Neural cell (in vitro differentiated cells): Measurements from ENCODE around the gene DIRAS1. TPM values are rescaled to one million over a fixed set of nuclear protein-coding genes. Genes with fewer than 3 reads are reported as not detected.
A peak's percentile ranks its signal among the peaks of the same experiment; 100 is the strongest.

Source experiments
- H2AFZ ChIP-seq: fragments of 200-600, 300-800 bp; sonication (generic), shearing (Covaris generic); 2 replicates; pipeline ENCODE4 v1.6.0; 2014; ENCODE audit warnings: low read depth, mild to moderate bottlenecking, antibody characterized with exemption, low read length, moderate library complexity
- H3F3A ChIP-seq: fragments of 200-600 bp; shearing (Covaris generic); 2 replicates; pipeline ENCODE4 v1.6.1; 2016; ENCODE audit warnings: mild to moderate bottlenecking, moderate library complexity, mixed read lengths, antibody characterized with exemption, low read length; ENCODE audit not compliant: insufficient read depth, poor library complexity, severe bottlenecking
- H3K27ac ChIP-seq: fragments of 200-600, 300-800 bp; sonication (generic), shearing (Covaris generic); 2 replicates; pipeline ENCODE4 v1.5.1; 2014; ENCODE audit warnings: mild to moderate bottlenecking, low read length, moderate library complexity
- H3K27me3 ChIP-seq: fragments of 300-800, 200-600 bp; sonication (generic), shearing (Covaris generic); 2 replicates; pipeline ENCODE4 v1.6.0; 2014; ENCODE audit warnings: mild to moderate bottlenecking, low read depth, low read length, moderate library complexity; ENCODE audit not compliant: insufficient read depth
- H3K36me3 ChIP-seq: fragments of 300-800, 200-600 bp; sonication (generic), shearing (Covaris generic); 2 replicates; pipeline ENCODE4 v1.5.1; 2014; ENCODE audit warnings: mild to moderate bottlenecking, antibody characterized with exemption, low read length, moderate library complexity; ENCODE audit not compliant: insufficient read depth
- H3K4me2 ChIP-seq: fragments of 300-800, 200-600 bp; sonication (generic), shearing (Covaris generic); 2 replicates; pipeline ENCODE4 v1.6.0; 2014; ENCODE audit warnings: mild to moderate bottlenecking, low read length
- H3K4me3 ChIP-seq: fragments of 300-800, 200-600 bp; sonication (generic), shearing (Covaris generic); 2 replicates; pipeline ENCODE4 v1.5.1; 2014; ENCODE audit warnings: mild to moderate bottlenecking, low read length, moderate library complexity
- H3K79me2 ChIP-seq: fragments of 200-600 bp; shearing (Covaris generic); replicated peaks from 2 replicates; pipeline ENCODE4 v1.6.0; 2014; ENCODE audit warnings: mild to moderate bottlenecking, low read length, moderate library complexity; ENCODE audit not compliant: insufficient read depth
- H3K9ac ChIP-seq: fragments of 300-800, 200-600 bp; sonication (generic), shearing (Covaris generic); 2 replicates; pipeline ENCODE4 v1.6.1; 2016; ENCODE audit warnings: mild to moderate bottlenecking, low read length, mixed read lengths
- H3K9me2 ChIP-seq: fragments of 200-600 bp; shearing (Covaris generic); 2 replicates; pipeline ENCODE4 v1.6.1; 2016; ENCODE audit warnings: mild to moderate bottlenecking, low read length, mixed read lengths; ENCODE audit not compliant: insufficient read depth
- H3K9me3 ChIP-seq: fragments of 200-600, 300-800 bp; sonication (generic), shearing (Covaris generic); 2 replicates; pipeline ENCODE4 v1.6.1; 2016; ENCODE audit warnings: mild to moderate bottlenecking, mixed run types, low read length, moderate library complexity, mixed read lengths
- H4K20me1 ChIP-seq: fragments of 200-600 bp; shearing (Covaris generic); 2 replicates; pipeline ENCODE4 v1.6.1; 2016; ENCODE audit warnings: mild to moderate bottlenecking, mixed run types; ENCODE audit not compliant: insufficient read depth
- EP300 ChIP-seq: fragments of 450-650 bp; conservative IDR thresholded peaks from 2 replicates; pipeline ENCODE4 v1.6.1; 2014; ENCODE audit warnings: antibody characterized with exemption, mild to moderate bottlenecking, moderate library complexity; ENCODE audit not compliant: poor library complexity, severe bottlenecking
- EZH2 ChIP-seq: fragments of 200-600, 300-800 bp; shearing (Covaris generic), sonication (generic); IDR thresholded peaks from 2 replicates; pipeline ENCODE4 v1.6.1; 2014; ENCODE audit warnings: antibody characterized with exemption, low read length, borderline replicate concordance, mild to moderate bottlenecking; ENCODE audit not compliant: insufficient read depth, poor library complexity, severe bottlenecking
- MXI1 ChIP-seq: fragments of 450-650 bp; conservative IDR thresholded peaks from 2 replicates; pipeline ENCODE4 v1.6.1; 2014; ENCODE audit warnings: antibody characterized with exemption, mild to moderate bottlenecking; ENCODE audit not compliant: poor library complexity, severe bottlenecking
- POLR2AphosphoS5 ChIP-seq: IDR thresholded peaks from 2 replicates; pipeline ENCODE4 v1.6.1; 2012
- RAD21 ChIP-seq: fragments of 450-650 bp; conservative IDR thresholded peaks from 2 replicates; pipeline ENCODE4 v1.6.1; 2014; ENCODE audit warnings: antibody characterized with exemption, mild to moderate bottlenecking, moderate library complexity
- SMC3 ChIP-seq: fragments of 450-650 bp; conservative IDR thresholded peaks from 2 replicates; pipeline ENCODE4 v1.6.1; 2014; ENCODE audit warnings: antibody characterized with exemption, mild to moderate bottlenecking, moderate library complexity; ENCODE audit not compliant: poor library complexity
- TAF1 ChIP-seq: IDR thresholded peaks from 2 replicates; pipeline ENCODE4 v1.6.1; 2012; ENCODE audit warnings: low read depth
- polyA plus RNA-seq: library from polyadenylated mRNA; depleted of rRNA; stranded (reverse); fragments of >200 nt; gene quantifications from 2 replicates; pipeline ENCODE4 v1.2.3, GENCODE V29; 2014
- TF ChIP-seq, protein P1 (sequence below): IDR thresholded peaks from 2 replicates; pipeline ENCODE4 v1.6.1; 2012; ENCODE audit warnings: borderline replicate concordance
- TF ChIP-seq, protein P2 (sequence below): fragments of 450-650 bp; IDR thresholded peaks from 2 replicates; pipeline ENCODE4 v1.5.1; 2014; ENCODE audit warnings: antibody characterized with exemption, mild to moderate bottlenecking, moderate library complexity; ENCODE audit not compliant: poor library complexity, severe bottlenecking

The DIRAS1 gene
- polyA plus RNA-seq, 1 donor from 2014 or later: 39.8 TPM

DNA sequence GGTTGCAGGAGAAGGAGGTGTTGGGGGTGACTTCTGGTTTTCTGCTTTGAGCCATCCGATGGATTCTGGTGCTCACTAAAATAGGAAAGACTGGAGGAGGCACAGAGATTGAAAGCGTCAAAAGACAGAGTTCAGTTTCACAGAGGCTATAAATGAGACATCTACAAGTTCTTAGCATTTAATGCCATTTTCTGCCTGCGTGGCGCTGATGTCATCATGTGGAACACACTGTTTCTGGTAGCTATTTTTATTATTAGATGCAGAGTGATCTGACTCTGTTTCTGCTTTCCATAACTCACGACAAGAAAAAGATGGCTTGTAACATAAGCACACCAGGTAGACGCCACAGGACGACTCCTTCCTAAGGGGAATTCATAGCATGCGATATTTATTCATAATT is 21.9 kb upstream of the DIRAS1 start:
- Histone ChIP-seq H3K4me3 (no peak overlapping the region), H3K9me2 (no peaks in the 10 kb centered on the region), H3K9ac (no peak overlapping the region), H3K27me3 (peaks cover 6% of the 10 kb centered on the region), H3K27ac (no peak overlapping the region), H2AFZ (no peak overlapping the region), H3K4me2 (no peak overlapping the region), H3K36me3 (no peaks in the 10 kb centered on the region), H4K20me1 (no peaks in the 10 kb centered on the region), H3K79me2 (peaks cover 7% of the 10 kb centered on the region), H3F3A (no peaks in the 10 kb centered on the region), H3K9me3 (no peaks in the 10 kb centered on the region)
- TF ChIP-seq, protein P1, sequence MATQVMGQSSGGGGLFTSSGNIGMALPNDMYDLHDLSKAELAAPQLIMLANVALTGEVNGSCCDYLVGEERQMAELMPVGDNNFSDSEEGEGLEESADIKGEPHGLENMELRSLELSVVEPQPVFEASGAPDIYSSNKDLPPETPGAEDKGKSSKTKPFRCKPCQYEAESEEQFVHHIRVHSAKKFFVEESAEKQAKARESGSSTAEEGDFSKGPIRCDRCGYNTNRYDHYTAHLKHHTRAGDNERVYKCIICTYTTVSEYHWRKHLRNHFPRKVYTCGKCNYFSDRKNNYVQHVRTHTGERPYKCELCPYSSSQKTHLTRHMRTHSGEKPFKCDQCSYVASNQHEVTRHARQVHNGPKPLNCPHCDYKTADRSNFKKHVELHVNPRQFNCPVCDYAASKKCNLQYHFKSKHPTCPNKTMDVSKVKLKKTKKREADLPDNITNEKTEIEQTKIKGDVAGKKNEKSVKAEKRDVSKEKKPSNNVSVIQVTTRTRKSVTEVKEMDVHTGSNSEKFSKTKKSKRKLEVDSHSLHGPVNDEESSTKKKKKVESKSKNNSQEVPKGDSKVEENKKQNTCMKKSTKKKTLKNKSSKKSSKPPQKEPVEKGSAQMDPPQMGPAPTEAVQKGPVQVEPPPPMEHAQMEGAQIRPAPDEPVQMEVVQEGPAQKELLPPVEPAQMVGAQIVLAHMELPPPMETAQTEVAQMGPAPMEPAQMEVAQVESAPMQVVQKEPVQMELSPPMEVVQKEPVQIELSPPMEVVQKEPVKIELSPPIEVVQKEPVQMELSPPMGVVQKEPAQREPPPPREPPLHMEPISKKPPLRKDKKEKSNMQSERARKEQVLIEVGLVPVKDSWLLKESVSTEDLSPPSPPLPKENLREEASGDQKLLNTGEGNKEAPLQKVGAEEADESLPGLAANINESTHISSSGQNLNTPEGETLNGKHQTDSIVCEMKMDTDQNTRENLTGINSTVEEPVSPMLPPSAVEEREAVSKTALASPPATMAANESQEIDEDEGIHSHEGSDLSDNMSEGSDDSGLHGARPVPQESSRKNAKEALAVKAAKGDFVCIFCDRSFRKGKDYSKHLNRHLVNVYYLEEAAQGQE: no peak
- TF ChIP-seq, protein P2, sequence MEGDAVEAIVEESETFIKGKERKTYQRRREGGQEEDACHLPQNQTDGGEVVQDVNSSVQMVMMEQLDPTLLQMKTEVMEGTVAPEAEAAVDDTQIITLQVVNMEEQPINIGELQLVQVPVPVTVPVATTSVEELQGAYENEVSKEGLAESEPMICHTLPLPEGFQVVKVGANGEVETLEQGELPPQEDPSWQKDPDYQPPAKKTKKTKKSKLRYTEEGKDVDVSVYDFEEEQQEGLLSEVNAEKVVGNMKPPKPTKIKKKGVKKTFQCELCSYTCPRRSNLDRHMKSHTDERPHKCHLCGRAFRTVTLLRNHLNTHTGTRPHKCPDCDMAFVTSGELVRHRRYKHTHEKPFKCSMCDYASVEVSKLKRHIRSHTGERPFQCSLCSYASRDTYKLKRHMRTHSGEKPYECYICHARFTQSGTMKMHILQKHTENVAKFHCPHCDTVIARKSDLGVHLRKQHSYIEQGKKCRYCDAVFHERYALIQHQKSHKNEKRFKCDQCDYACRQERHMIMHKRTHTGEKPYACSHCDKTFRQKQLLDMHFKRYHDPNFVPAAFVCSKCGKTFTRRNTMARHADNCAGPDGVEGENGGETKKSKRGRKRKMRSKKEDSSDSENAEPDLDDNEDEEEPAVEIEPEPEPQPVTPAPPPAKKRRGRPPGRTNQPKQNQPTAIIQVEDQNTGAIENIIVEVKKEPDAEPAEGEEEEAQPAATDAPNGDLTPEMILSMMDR: no peak
- TF ChIP-seq SMC3: no peak
- no peak for TF ChIP-seq TAF1
- TF ChIP-seq EZH2: no peak
- TF ChIP-seq POLR2AphosphoS5: no peak
- no peak for TF ChIP-seq RAD21

DNA sequence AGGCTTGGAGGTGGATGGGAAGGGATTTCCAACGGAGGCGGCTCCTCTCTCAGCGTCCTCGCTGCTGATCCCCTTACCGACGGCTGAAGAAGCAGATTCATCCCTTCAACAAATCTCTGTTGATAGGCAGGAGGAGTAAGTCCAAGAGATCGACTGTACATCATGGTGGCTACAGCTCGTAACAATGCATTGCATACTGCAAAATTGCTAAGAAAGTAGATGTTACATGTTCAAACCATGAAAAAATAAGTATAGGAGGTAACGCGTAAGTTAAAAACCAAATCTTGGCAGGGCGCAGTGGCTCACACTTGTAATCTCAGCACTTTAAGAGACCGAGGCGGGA is 19.1 kb upstream of the DIRAS1 start:
- Histone ChIP-seq H3K9me2 (no peaks in the 10 kb centered on the region), H3K4me3 (peak overlapping the region; percentile 92), H2AFZ (peak overlapping the region; percentile 85), H3K27me3 (peaks cover 6% of the 10 kb centered on the region), H4K20me1 (no peaks in the 10 kb centered on the region), H3K9me3 (no peaks in the 10 kb centered on the region), H3K36me3 (no peaks in the 10 kb centered on the region), H3K27ac (peak overlapping the region; percentile 69), H3K79me2 (peaks cover 7% of the 10 kb centered on the region), H3K9ac (peak overlapping the region; percentile 75), H3K4me2 (no peak overlapping the region), H3F3A (no peaks in the 10 kb centered on the region)
- TF ChIP-seq, protein P1: no peak
- TF ChIP-seq EZH2 (no peak), SMC3 (no peak), RAD21 (no peak), MXI1 (no peak), EP300 (no peak), POLR2AphosphoS5 (no peak), TAF1 (no peak)
- TF ChIP-seq, protein P2: no peak
